Measurements from ENCODE around the gene RMND1. TPM values are rescaled to one million over a fixed set of nuclear protein-coding genes. Genes with fewer than 3 reads are reported as not detected.

RMND1 gene
- total RNA-seq, 1 experiment from 2014 or later, result 39.1 TPM

DNA sequence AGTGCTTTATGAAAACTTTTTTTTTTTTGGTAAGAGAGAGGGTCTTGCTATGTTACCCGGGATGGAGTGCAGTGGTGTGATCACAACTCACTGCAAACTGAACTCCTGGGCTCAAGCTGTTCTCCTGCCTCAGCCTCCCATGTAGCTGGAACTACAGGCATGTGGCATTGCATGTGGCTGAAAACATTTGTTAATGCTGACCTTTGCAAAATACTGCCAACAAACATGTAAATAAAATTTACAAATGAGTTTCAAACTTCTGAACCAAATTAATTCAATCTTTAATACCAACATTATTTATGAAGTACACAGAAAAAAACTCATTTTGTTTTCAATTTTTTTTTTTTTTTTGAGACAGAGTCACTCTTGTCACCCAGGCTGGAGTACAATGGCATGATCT lies 34.4 kb downstream of the RMND1 start:
- Mint-ChIP-seq H3K4me1 (ENCODE audit: low read depth, unreplicated experiment) (no peaks in the 10 kb centered on the region), H3K27me3 (ENCODE audit: insufficient read depth, unreplicated experiment) (no peaks in the 10 kb centered on the region), H3K9me3 (ENCODE audit: unreplicated experiment) (no peaks in the 10 kb centered on the region), H3K36me3 (ENCODE audit: insufficient read depth, unreplicated experiment) (peaks cover 55% of the 10 kb centered on the region), H3K27ac (ENCODE audit: unreplicated experiment) (no peak overlapping the region), H3K4me3 (ENCODE audit: unreplicated experiment) (no peak overlapping the region)
- no TSS peak for BruUV-seq (replicated peaks)
- no peaks in the 10 kb centered on the region for H3K4me1 ChIP-seq
- peaks cover 3% of the 10 kb centered on the region; the same call in 1 of the 2 replicates for H3K36me3 ChIP-seq (ENCODE audit: control insufficient read depth, insufficient read depth, low read length)
- no peak for DNase-seq
- H3K4me3 ChIP-seq (ENCODE audit: low read depth, low read length), result no peak overlapping the region
- ChIA-PET CTCF (no interaction called here), POLR2A (no interaction called here)
- H3K27me3 ChIP-seq (replicated peaks; ENCODE audit: control insufficient read depth, insufficient read depth, low read length), result no peaks in the 10 kb centered on the region
- TF ChIP-seq CTCF (IDR thresholded peaks at IDR 0.05; ENCODE audit: insufficient read depth in 1 of 2, low read depth in 1 of 2, low read length in 1 of 2, severe bottlenecking in 1 of 2, unreplicated experiment in 1 of 2), result no peak
- H3K9me3 ChIP-seq, result no peaks in the 10 kb centered on the region
- intact Hi-C loops (cut with micrococcal nuclease; ENCODE audit: unreplicated experiment), result no loop called here

DNA sequence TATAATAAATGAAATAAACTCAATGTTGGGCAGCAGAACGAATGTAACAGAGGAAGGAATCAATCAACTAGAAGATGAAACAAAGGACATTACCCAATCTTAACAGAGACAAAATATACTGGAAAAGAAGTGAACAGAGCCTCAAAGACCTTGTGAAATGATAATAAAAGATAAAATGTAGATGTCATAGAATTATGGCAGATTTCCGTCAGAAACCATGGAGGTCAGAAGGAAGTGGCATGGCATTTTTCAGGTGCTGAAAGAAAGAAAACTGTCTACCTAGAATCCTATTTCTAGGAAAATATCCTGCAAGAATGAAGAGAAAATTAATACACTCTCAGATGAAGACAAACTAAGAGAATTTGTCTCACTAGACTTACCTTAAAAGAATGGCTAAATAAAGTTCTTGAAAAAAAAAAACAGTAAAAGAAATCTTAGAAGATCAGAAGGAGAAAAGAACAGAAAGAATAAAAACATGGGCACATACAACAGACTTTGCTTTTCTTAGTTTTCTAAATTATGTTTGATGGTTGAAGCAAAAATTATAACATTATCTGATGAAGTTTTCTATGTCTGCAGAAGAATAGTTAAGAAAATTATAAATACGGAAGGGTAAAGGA lies 37.2 kb downstream of the RMND1 start:
- Mint-ChIP-seq H3K36me3 (ENCODE audit: insufficient read depth, unreplicated experiment) (peaks cover 70% of the 10 kb centered on the region), H3K4me1 (ENCODE audit: low read depth, unreplicated experiment) (no peaks in the 10 kb centered on the region), H3K27me3 (ENCODE audit: insufficient read depth, unreplicated experiment) (no peaks in the 10 kb centered on the region), H3K4me3 (ENCODE audit: unreplicated experiment) (no peak overlapping the region), H3K27ac (ENCODE audit: unreplicated experiment) (no peak overlapping the region), H3K9me3 (ENCODE audit: unreplicated experiment) (no peaks in the 10 kb centered on the region)
- no peak overlapping the region for H3K4me3 ChIP-seq (ENCODE audit: low read depth, low read length)
- intact Hi-C loops (cut with micrococcal nuclease; ENCODE audit: unreplicated experiment), result no loop called here
- TF ChIP-seq CTCF (IDR thresholded peaks at IDR 0.05; ENCODE audit: insufficient read depth in 1 of 2, low read depth in 1 of 2, low read length in 1 of 2, severe bottlenecking in 1 of 2, unreplicated experiment in 1 of 2), result no peak
- no peak for DNase-seq
- H3K9me3 ChIP-seq, result no peaks in the 10 kb centered on the region
- ChIA-PET CTCF (no interaction called here), POLR2A (no interaction called here)
- no TSS peak for BruUV-seq (replicated peaks)
- no peaks in the 10 kb centered on the region for H3K27me3 ChIP-seq (replicated peaks; ENCODE audit: control insufficient read depth, insufficient read depth, low read length)
- H3K4me1 ChIP-seq, result no peaks in the 10 kb centered on the region
- H3K36me3 ChIP-seq (ENCODE audit: control insufficient read depth, insufficient read depth, low read length), result peaks cover 3% of the 10 kb centered on the region; the same call in 1 of the 2 replicates

- DNase-seq, result no peak
These were observed 38.4 kb downstream of the RMND1 start for GRCh38 chr6:151413372-151414145.

More at GRCh38 chr6:151413372-151414145, 38.4 kb downstream of the RMND1 start:
- Histone ChIP-seq H3K9me3 (no peaks in the 10 kb centered on the region), H3K4me3 (ENCODE audit: low read depth, low read length) (no peak overlapping the region), H3K4me1 (no peaks in the 10 kb centered on the region), H3K36me3 (ENCODE audit: control insufficient read depth, insufficient read depth, low read length) (peaks cover 3% of the 10 kb centered on the region; the same call in 1 of the 2 replicates), H3K27me3 (replicated peaks; ENCODE audit: control insufficient read depth, insufficient read depth, low read length) (no peaks in the 10 kb centered on the region)
- intact Hi-C loops (cut with micrococcal nuclease; ENCODE audit: unreplicated experiment), result no loop called here
- Mint-ChIP-seq H3K4me3 (ENCODE audit: unreplicated experiment) (no peak overlapping the region), H3K9me3 (ENCODE audit: unreplicated experiment) (no peaks in the 10 kb centered on the region), H3K36me3 (ENCODE audit: insufficient read depth, unreplicated experiment) (peaks cover 74% of the 10 kb centered on the region), H3K27me3 (ENCODE audit: insufficient read depth, unreplicated experiment) (no peaks in the 10 kb centered on the region), H3K27ac (ENCODE audit: unreplicated experiment) (no peak overlapping the region), H3K4me1 (ENCODE audit: low read depth, unreplicated experiment) (no peaks in the 10 kb centered on the region)
- no TSS peak for BruUV-seq (replicated peaks)
- TF ChIP-seq CTCF (IDR thresholded peaks at IDR 0.05; ENCODE audit: insufficient read depth in 1 of 2, low read depth in 1 of 2, low read length in 1 of 2, severe bottlenecking in 1 of 2, unreplicated experiment in 1 of 2), result no peak
- CTCF ChIA-PET, result no interaction called here
- POLR2A ChIA-PET, result no interaction called here

Data from Caco-2 (cell line).